Caco-2 (cell line): ENCODE measurements around the gene SIRT7. TPM values are rescaled to one million over a fixed set of nuclear protein-coding genes. Genes with fewer than 3 reads are reported as not detected.

Experiments used
- BruUV-seq: library from RNA; stranded (reverse); fragments of 400-500 nt; replicated peaks from 2 replicates; lab custom pipeline; 2021; lab: Mats Ljungman, UMichigan
- CTCF ChIA-PET: fragments of 300-600 bp; sonication (Branson Sonifier 250); formaldehyde crosslinking; loops from one replicate; lab custom pipeline; 2022; ENCODE audit warnings: antibody characterized with exemption; lab: Charles Lee
- POLR2A ChIA-PET: fragments of 300-600 bp; sonication (Branson Sonifier 250); formaldehyde crosslinking; loops from one replicate; lab custom pipeline; 2022; ENCODE audit warnings: antibody characterized with exemption; lab: Charles Lee
- DNase-seq, 2 experiments: peaks; one replicate each; pipeline versions ENCODE4 v3.0.0 to v3.0.0-alpha.2; 2020 to 2022
- H3K27me3 ChIP-seq: replicated peaks from 2 replicates; pipeline ENCODE4 v1.6.0; 2011; ENCODE audit warnings: low read length; ENCODE audit not compliant: control insufficient read depth, insufficient read depth
- H3K36me3 ChIP-seq: 2 replicates; pipeline ENCODE4 v1.5.1; 2011; ENCODE audit warnings: low read length; ENCODE audit not compliant: control insufficient read depth, insufficient read depth
- H3K4me1 ChIP-seq: fragments of 250-450 bp; sonication (Bioruptor Pico); 2 replicates; pipeline ENCODE4 v1.5.1; 2020; ENCODE audit warnings: mild to moderate bottlenecking
- H3K4me3 ChIP-seq: 2 replicates; pipeline ENCODE4 v1.5.1; 2011; ENCODE audit warnings: low read depth, mild to moderate bottlenecking, control low read depth, low read length
- H3K9me3 ChIP-seq: fragments of 250-450 bp; sonication (Bioruptor Pico); 2 replicates; pipeline ENCODE4 v1.5.1; 2020; ENCODE audit warnings: mild to moderate bottlenecking, moderate library complexity
- H3K27ac Mint-ChIP-seq: one replicate; pipeline ENCODE4 v1.8.0; 2022; ENCODE audit warnings: mixed read lengths; ENCODE audit not compliant: unreplicated experiment
- H3K27me3 Mint-ChIP-seq: one replicate; pipeline ENCODE4 v1.8.0; 2022; ENCODE audit warnings: mixed read lengths; ENCODE audit not compliant: insufficient read depth, unreplicated experiment
- H3K36me3 Mint-ChIP-seq: one replicate; pipeline ENCODE4 v1.8.0; 2022; ENCODE audit warnings: mild to moderate bottlenecking, mixed read lengths; ENCODE audit not compliant: insufficient read depth, unreplicated experiment
- H3K4me1 Mint-ChIP-seq: one replicate; pipeline ENCODE4 v1.8.0; 2022; ENCODE audit warnings: low read depth, mixed read lengths; ENCODE audit not compliant: unreplicated experiment
- H3K4me3 Mint-ChIP-seq: one replicate; pipeline ENCODE4 v1.8.0; 2022; ENCODE audit warnings: mild to moderate bottlenecking, moderate library complexity, mixed read lengths; ENCODE audit not compliant: unreplicated experiment
- H3K9me3 Mint-ChIP-seq: one replicate; pipeline ENCODE4 v1.8.0; 2022; ENCODE audit warnings: mixed read lengths; ENCODE audit not compliant: unreplicated experiment
- CTCF ChIP-seq, 2 experiments: fragments of 200-600 bp in 1 of 2; IDR thresholded peaks; 1 replicate in 1 of 2; 2 replicates in 1 of 2; pipeline versions ENCODE4 v1.5.1 to v1.8.0; 2011 to 2022; ENCODE audit warnings: antibody characterized with exemption in 1 of 2, control low read depth in 1 of 2, inconsistent platforms in 1 of 2, low read depth in 1 of 2, low read length in 1 of 2, mild to moderate bottlenecking in 1 of 2, moderate library complexity in 1 of 2; ENCODE audit not compliant: insufficient read depth in 1 of 2, severe bottlenecking in 1 of 2, unreplicated experiment in 1 of 2
- intact Hi-C: fragments of 100-400 bp; cut with micrococcal nuclease; formaldehyde crosslinking; loops from one replicate; pipeline ENCODE4 v1.10.0; 2022; ENCODE audit not compliant: unreplicated experiment
- total RNA-seq: library from RNA; stranded (reverse); gene quantifications from 2 replicates; pipeline ENCODE4 v1.2.3, GENCODE V29; 2022

SIRT7 gene
- total RNA-seq, 1 experiment from 2014 or later: 55.6 TPM

DNA sequence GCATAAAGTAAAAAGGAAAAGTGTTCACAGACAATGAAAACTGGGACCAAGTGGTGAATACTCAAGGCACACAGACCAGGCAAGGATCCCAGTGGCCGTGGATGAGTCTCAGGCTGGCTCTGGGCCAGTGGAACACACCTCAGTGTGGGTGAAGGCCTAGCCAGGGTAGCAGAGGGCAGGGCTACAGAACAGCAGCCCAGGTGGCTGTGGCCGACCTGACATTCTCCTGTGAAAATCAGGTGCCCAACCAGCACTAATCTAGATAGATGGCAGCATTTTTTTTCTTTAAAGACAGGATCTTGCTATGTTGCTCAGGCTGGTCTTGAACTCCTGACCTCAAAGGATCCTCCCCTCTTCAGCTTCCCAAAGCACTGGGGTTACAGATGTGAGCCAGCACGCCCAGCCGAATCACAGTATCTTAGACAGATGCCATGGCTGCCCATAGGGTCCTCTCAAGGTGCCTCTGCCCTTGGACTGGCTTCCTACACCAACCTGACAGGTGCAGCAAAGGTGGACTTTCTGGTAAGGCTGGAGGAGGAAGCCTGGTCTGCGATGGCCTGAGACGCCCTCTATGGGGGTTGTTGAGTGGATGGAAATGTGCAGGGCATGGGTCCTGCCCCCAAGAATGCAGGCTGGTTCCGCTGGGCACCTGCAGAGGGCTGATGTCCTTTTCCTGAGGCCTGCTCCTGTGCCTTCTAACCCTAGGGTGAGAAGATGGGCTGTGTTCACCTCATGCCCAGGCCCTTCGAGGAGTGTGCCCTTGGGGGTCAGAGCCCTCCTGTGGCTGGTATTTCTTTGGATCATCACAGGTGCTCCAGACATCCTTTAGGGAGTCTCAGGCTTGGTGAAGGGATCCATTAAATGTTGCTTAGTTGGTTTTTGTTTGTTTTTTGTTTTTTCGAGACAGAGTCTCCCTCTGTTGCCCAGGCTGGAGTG lies 53.9 kb downstream of the SIRT7 start:
- ChIA-PET CTCF (interaction anchor here (0.6 kb wide), 1 partner anchor 9 kb away, joined by 3 read pairs; no protein-coding TSS in a partner anchor), POLR2A (no interaction called here)
- Mint-ChIP-seq H3K4me3 (peak overlapping the region; percentile 33), H3K36me3 (peaks cover 98% of the 10 kb centered on the region), H3K9me3 (no peaks in the 10 kb centered on the region), H3K27me3 (no peaks in the 10 kb centered on the region), H3K27ac (peak overlapping the region; percentile 55), H3K4me1 (peaks cover 27% of the 10 kb centered on the region)
- DNase-seq: peak in 1 of 2 experiments; percentile 45
- H3K36me3 ChIP-seq: peaks cover 2% of the 10 kb centered on the region
- peaks cover 38% of the 10 kb centered on the region for H3K4me1 ChIP-seq
- H3K27me3 ChIP-seq: no peaks in the 10 kb centered on the region
- no peak overlapping the region for H3K4me3 ChIP-seq
- BruUV-seq: no TSS peak
- no peaks in the 10 kb centered on the region for H3K9me3 ChIP-seq
- intact Hi-C loops: no loop called here
- TF ChIP-seq CTCF (IDR thresholded peaks at IDR 0.05; ENCODE audit: insufficient read depth in 1 of 2, low read depth in 1 of 2, low read length in 1 of 2, severe bottlenecking in 1 of 2, unreplicated experiment in 1 of 2): no peak

GRCh38 chr17:81863123-81863675 lies 54.8 kb downstream of the SIRT7 start:
- Mint-ChIP-seq H3K27ac (peak overlapping the region; percentile 83), H3K9me3 (no peaks in the 10 kb centered on the region), H3K36me3 (peaks cover 98% of the 10 kb centered on the region), H3K4me3 (peak overlapping the region; percentile 69), H3K4me1 (peaks cover 27% of the 10 kb centered on the region), H3K27me3 (no peaks in the 10 kb centered on the region)
- DNase-seq: no peak
- ChIA-PET POLR2A (no interaction called here), CTCF (interaction anchor here (0.6 kb wide), 1 partner anchor 10 kb away, joined by 3 read pairs; no protein-coding TSS in a partner anchor)
- Histone ChIP-seq H3K4me3 (no peak overlapping the region), H3K27me3 (no peaks in the 10 kb centered on the region), H3K4me1 (peaks cover 39% of the 10 kb centered on the region), H3K9me3 (no peaks in the 10 kb centered on the region), H3K36me3 (peaks cover 6% of the 10 kb centered on the region)
- no TSS peak for BruUV-seq
- intact Hi-C loops: no loop called here
- TF ChIP-seq CTCF (IDR thresholded peaks at IDR 0.05; ENCODE audit: insufficient read depth in 1 of 2, low read depth in 1 of 2, low read length in 1 of 2, severe bottlenecking in 1 of 2, unreplicated experiment in 1 of 2): no peak

Other genes with a start within 250 kb of the SIRT7 start
- 45.1 and 49.8 TPM in 2 replicates for gene ARL16, start 234.4 kb downstream of the SIRT7 start, total RNA-seq
- 176 and 178 TPM in 2 replicates for gene HGS, start 234.2 kb downstream of the SIRT7 start, total RNA-seq
- gene MRPL12, start 214.8 kb downstream of the SIRT7 start, total RNA-seq: 164 and 176 TPM in 2 replicates
- 49.5 and 54.8 TPM in 2 replicates for gene SLC25A10, start 205.9 kb downstream of the SIRT7 start, total RNA-seq
- 0.91 and 1.0 TPM in 2 replicates for gene GCGR, start 114.0 kb downstream of the SIRT7 start, total RNA-seq
- gene MCRIP1, start 84.9 kb downstream of the SIRT7 start, total RNA-seq: 59.7 and 60.0 TPM in 2 replicates
- gene PPP1R27, start 83.1 kb downstream of the SIRT7 start, total RNA-seq: 0.93 TPM in 1 of 2 replicates, not detected in the other
- gene P4HB, start 57.6 kb downstream of the SIRT7 start, total RNA-seq: 895 and 958 TPM in 2 replicates
- gene ARHGDIA, start 46.8 kb downstream of the SIRT7 start, total RNA-seq: 253 and 292 TPM in 2 replicates
- gene ALYREF, start 26.6 kb downstream of the SIRT7 start, total RNA-seq: 248 and 252 TPM in 2 replicates
- gene ANAPC11, start 26.5 kb downstream of the SIRT7 start, total RNA-seq: 133 and 140 TPM in 2 replicates
- 0.37 and 0.68 TPM in 2 replicates for gene NPB, start 15.9 kb downstream of the SIRT7 start, total RNA-seq
- gene PCYT2, start 6.8 kb downstream of the SIRT7 start, total RNA-seq: 125 and 151 TPM in 2 replicates
- gene MAFG, start 9.6 kb upstream of the SIRT7 start, total RNA-seq: 28.9 and 29.1 TPM in 2 replicates
- gene PYCR1, start 19.1 kb upstream of the SIRT7 start, total RNA-seq: 200 and 203 TPM in 2 replicates
- gene MYADML2, start 29.1 kb upstream of the SIRT7 start, total RNA-seq: not detected in 2 replicates
- 11.1 and 13.0 TPM in 2 replicates for gene NOTUM, start 43.0 kb upstream of the SIRT7 start, total RNA-seq
- gene ASPSCR1, start 59.5 kb upstream of the SIRT7 start, total RNA-seq: 58.0 and 59.2 TPM in 2 replicates
- gene CENPX, start 104.7 kb upstream of the SIRT7 start, total RNA-seq: 85.3 and 94.9 TPM in 2 replicates
- 33.2 and 38.2 TPM in 2 replicates for gene LRRC45, start 105.1 kb upstream of the SIRT7 start, total RNA-seq
- gene RAC3, start 113.5 kb upstream of the SIRT7 start, total RNA-seq: 94.5 and 96.7 TPM in 2 replicates
- gene DCXR, start 119.5 kb upstream of the SIRT7 start, total RNA-seq: 197 and 208 TPM in 2 replicates
- gene RFNG, start 133.6 kb upstream of the SIRT7 start, total RNA-seq: 33.0 and 35.5 TPM in 2 replicates
- gene GPS1, start 133.7 kb upstream of the SIRT7 start, total RNA-seq: 185 and 195 TPM in 2 replicates
- 129 TPM in 2 replicates for gene DUS1L, start 147.6 kb upstream of the SIRT7 start, total RNA-seq
- 330 and 359 TPM in 2 replicates for gene FASN, start 180.1 kb upstream of the SIRT7 start, total RNA-seq